ENCODE results near the gene ABLIM2. TPM values are rescaled to one million over a fixed set of nuclear protein-coding genes. Genes with fewer than 3 reads are reported as not detected.

ABLIM2 gene
- total RNA-seq, 4 donors from 2014 or later: 5.9 to 20.0 (median 8.6) TPM

DNA sequence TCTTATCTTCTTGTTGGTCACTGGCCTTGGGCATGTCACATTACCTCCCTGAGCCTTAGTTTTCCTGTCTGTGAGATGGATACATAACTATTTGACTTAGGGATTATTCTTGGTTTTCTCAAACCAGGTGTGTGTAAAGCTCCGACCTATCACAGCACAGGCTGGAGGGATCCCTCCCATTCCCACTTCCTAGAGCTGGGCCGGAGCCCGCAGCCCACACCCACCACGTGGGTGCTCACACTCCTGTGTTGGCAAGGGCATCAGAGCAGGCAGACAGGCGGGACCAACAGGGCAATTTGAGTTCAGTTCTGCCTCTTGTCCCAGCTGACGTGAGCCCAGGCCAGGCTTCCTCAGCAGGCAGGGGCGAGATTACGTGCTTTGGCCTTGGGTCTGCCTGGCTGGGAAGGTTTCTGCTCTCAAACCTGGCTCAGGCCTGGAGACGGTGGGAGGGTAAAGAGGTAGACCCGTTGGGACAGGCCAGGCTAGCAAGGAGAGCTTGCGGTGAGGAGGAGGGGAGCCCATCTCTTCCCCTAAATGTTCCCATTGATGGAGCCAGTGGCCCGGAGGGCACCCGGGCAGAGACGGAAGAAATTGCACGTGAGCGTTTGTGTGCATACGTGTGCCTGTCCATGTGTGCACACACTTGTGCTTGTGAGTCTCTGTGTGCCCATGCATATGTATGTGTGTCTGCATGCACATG, 39.7 kb upstream of the ABLIM2 start:
- TF ChIP-seq, protein P1, sequence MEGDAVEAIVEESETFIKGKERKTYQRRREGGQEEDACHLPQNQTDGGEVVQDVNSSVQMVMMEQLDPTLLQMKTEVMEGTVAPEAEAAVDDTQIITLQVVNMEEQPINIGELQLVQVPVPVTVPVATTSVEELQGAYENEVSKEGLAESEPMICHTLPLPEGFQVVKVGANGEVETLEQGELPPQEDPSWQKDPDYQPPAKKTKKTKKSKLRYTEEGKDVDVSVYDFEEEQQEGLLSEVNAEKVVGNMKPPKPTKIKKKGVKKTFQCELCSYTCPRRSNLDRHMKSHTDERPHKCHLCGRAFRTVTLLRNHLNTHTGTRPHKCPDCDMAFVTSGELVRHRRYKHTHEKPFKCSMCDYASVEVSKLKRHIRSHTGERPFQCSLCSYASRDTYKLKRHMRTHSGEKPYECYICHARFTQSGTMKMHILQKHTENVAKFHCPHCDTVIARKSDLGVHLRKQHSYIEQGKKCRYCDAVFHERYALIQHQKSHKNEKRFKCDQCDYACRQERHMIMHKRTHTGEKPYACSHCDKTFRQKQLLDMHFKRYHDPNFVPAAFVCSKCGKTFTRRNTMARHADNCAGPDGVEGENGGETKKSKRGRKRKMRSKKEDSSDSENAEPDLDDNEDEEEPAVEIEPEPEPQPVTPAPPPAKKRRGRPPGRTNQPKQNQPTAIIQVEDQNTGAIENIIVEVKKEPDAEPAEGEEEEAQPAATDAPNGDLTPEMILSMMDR (IDR thresholded peaks at IDR 0.05; ENCODE audit: low read depth): no peak

DNA sequence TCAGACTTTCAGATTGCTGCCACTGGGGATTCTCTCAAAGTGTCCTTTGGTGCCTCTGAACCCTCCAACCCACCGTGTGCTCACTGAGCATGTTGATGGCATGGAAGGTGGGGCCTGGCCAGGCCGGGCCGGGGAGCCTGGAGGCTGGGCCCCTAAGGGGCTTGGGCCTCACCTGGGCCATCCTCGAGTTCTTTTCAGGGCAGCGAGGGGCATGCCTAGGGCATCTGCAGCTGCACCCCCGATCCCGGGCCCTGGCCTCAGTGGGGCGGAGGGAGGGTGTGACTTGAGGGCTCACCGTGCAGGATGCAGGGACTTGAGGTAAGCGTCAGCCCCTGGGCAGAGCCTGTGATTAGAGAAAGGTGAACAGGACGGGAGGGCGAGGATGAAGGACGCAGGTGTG, 38.9 kb upstream of the ABLIM2 start:
- TF ChIP-seq, protein P1 (IDR thresholded peaks at IDR 0.05; ENCODE audit: low read depth): no peak

DNA sequence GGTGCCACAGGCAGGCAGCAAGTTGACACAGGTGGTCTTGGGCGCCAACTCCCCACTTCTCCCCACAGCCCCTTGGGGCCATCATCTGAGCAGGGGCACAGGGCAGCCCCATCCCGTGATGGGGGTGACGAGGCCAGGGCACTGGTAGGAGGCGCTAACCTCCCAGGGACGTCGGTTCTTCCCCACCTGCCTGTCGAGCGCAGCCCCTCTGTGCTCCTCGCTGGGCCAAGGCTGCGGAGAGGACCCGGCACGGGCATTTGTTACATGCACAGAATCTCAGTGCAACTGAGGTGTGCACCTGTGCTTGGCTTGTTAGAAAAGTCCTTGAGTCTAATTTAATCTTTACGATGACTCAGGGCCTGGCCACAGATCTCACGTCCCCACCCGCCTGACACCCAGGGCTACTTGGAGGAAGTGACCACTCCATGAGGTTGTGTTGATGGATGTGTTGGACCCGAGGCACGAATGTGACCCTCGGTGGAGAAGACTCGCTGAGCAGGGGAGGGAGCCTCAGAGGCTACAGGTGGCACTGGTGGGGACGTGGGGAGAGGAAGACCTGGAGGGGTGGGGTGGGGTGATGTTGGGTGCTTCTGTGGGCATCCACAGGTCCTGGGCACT, 37.3 kb upstream of the ABLIM2 start:
- TF ChIP-seq, protein P1 (IDR thresholded peaks at IDR 0.05; ENCODE audit: low read depth): no peak

DNA sequence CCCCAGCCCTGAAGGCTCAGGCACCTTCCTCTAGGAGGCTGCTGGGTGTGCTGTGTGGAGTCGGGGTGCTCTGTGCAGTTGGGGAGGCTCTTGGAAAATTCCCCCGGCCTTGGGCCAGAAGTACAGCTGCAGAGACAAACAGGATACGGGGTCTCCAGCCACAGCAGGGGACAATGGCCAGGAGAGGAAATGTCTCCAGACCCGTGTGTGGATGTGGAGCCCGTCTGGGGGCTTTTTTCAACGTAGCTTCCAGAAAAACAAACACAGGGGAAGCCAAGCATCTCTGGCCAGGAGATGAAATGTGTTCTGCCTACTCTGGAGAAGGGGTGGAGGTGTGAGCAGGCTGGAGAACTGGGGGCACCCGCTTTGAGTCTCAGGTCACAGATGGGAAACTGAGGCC, 36.8 kb upstream of the ABLIM2 start:
- TF ChIP-seq, protein P1 (IDR thresholded peaks at IDR 0.05; ENCODE audit: low read depth): no peak

DNA sequence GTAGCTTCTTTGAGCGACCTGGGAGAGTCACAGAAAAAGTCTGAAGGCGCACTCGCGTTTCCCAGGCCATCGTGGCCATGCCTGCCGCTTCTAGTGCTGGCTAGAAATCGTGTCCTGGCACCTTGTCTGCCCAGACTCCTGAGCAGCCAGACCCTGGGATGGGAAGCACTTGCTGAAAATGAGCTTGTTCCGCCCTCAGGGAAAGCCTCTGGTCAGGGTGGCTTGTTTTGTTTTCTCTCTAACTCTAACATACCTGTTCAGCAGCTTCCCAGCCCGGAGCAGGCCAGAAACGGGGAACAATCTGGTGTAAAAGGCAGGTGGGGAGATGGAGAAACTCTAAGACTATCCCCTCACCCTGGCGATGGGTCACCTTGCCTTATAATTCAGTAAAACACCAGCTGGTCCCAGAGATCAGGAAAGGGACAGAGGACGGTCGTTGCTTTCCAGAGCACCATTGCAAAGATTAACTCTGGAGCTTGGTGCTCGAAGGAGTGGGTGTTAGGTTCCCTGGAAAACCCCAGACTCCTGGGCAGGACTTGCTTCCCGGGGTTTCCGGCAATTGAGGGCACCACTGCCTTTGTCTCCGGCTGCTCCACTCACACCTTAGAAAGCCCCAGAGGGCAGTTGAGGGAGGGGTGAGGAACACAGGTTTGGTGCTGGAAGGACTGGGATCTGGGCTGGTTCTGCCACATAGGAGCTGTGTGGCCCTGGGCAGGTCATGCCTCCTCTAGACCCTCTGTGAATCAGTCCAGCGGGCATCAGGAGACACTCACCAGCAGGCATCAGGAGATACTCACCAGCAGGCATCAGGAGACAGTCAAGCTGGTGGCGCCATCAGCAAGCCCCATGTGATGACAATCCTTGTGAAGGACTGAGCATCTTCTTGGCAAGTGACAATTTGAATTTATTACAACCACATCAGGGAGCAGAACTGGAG, 36.0 kb upstream of the ABLIM2 start:
- TF ChIP-seq, protein P1 (IDR thresholded peaks at IDR 0.05; ENCODE audit: low read depth): no peak

DNA sequence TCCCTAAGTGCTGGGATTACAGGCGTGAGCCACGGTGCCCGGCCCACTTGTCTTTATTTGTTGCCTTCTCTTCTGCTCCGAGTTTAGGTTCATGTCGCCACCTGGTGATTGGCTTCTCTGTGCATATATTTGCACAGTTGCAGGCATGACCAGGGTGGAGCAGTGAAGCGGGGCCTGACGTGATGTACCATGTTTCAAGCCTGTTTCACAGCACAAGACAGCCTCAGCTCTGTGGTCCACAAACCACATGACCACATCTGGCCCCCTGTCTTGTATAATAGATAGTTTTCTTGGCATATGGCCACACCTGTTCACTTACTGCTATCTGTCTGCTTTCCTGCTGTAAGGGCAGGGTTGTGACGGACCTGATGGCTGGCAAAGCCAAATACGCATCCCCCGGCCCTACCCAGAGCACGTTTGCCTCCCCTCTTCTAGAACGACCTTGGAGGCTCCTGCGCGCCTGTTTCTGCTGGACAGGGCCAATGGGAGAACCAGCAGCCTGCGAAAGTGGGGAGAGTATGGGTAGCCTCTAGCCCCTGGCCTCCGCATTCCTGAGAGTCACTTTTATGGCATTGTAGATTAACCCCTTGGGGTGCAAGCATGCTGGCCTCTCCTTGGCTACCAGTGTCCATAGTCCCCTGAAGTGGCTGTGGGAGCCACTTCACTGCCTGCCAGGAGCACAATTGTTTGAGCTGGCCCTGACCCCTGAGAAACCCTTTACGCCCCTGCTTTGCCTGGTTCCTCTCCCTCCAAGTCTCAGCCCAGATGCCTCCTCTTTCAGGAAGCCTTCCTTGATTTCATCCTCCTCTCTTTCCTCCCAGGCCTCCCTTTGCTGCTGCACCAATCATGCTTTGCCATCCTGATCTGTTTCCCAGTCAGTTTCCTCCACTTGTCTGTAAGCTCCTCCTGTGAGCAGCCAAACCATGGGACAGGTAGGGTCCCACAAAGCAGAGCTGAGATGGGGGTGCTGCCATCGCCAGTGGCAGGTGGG, 34.4 kb upstream of the ABLIM2 start:
- TF ChIP-seq, protein P1 (IDR thresholded peaks at IDR 0.05; ENCODE audit: low read depth): no peak
